Esophagus mucosa (tissue), 1 donor: ENCODE results near the gene ZNF92. TPM values are rescaled to one million over a fixed set of nuclear protein-coding genes. Genes with fewer than 3 reads are reported as not detected.
A peak's percentile ranks its signal among the peaks of the same experiment; 100 is the strongest.
"Not testable (repeated sequence)": the region's sequence is repeated elsewhere in the genome, so short reads cannot be mapped to it uniquely, and the experiment has no call there.

ENCODE experiments used
- ATAC-seq: fragments of 200-7000 bp; cut with Tn5 transposase; one replicate; pipeline ENCODE4 v1.9.1; 2020
- total RNA-seq: library from RNA; stranded (reverse); gene quantifications from one replicate; pipeline ENCODE4 v1.2.4, GENCODE V29; 2023
- donor health status: DM: yes; HTN: yes; CAD: no.

Gene ZNF92
- total RNA-seq, 1 donor from 2014 or later, result 5.6 TPM

DNA sequence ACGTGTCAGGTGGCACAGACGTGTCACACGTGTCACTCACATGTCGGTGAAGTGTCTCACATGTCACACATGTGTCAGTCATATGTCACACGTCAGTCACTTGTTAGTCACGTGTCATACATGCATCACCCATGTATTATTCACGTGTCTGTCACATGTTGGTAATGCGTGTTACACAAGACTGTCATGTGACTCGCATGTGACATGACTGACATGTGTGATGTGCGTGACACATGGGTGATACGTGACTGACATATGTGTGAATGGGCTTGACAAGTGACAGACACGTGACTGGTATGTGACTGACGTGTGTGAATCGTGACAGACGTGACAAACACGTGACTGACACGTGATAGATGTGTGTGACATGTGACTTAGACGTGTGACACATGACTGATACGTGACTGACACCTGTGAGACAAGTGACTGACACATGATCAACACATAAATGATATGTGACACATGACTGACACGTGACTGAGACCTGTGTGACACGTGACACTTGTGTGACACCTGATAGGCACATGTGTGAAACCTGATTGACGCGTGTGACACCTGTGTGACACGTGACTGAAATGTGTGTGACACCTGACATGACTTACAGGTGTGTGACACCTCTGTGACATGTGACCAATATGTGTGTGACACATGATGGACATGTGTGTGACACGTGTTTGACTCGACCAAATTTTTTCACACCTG, 56.1 kb downstream of the ZNF92 start:
- ATAC-seq, result no peak

DNA sequence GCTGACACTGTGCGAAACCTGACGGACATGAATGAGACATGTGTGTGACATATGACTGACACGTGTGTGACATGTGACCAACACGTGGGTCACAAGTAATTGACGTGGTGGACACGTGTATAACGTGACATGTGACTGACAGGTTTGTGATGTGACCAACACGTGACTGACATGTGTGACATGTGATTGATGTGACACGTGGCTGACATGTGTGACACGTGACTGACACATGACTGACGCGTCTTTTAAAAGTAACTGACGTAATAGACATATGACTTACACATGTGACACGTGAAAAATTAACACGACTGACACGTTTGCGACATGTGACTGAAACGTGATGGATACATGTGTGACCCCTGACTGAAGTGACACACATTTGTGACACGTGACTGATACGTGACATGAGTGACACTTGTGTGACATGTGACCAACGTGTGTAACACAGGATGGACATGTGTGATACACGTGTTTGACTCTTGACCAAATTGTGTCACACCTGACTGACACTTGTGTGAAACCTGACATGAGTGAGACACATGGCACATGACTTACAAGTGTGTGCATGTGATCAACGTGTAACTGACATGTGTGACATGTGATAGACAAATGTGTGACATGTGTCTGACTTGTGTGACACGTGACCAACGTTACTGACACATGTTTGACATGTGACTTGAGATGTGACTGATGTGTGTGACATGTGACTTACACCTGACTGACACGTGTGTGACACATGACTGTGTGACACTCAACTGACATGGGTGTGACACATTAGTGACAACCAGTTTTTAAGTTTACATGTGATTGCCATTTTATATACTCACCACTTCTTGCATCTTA, 56.9 kb downstream of the ZNF92 start:
- no peak for ATAC-seq

DNA sequence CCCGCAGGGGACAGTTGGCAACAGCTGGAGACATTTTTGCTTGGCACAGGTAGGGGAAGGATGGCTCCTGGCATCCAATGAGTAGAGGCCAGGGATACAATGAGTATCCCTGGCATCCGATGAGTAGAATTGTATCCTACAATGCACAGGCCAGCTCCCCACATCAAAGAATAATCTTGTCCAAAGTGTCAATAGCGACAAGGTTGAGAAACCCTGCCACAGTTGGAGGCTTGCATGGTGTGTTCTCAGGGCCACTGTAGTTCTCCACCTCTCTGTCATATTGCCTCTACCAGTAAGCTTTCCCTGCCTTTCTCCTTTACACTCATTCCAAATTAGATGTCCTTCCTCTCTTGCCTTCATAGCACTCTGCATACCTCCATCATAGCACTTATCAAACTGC, 60.7 kb downstream of the ZNF92 start:
- ATAC-seq, result no peak

DNA sequence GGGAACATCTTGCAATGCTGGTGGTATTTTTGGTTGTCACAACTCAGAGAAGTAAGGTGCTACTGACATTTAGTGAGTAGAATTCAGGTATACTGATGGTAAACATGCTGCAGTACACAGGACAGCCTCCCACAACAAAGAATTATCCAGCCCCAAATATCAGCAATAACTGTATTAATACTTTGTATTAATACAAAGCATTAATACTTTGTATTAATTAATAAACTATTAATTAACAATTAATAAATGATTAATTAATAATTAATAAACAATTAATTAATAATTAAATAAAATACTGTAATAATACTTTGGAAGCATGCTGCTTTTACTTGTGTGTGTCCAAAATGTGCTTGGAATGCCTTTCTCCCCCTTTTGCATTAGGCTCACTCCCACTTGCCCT, 62.5 kb downstream of the ZNF92 start:
- no peak for ATAC-seq

DNA sequence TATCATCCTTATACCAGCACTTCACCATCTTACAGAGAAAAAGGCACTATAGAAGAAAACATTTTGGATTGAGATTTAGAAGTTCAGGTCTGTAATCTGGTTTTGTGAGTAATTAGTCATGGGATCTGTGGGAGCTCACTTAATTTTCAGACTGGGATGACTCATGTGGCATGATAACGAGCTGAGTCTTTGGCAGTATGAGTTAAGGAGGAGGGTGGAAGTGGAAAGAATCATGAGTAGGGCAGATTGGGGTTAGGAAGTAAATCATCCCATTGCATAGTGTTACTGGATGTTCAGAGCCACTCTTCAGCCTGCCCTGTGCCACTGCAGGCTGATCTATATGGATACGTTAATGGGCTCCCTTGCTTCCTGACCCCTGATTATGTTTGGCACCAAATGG, 64.9 kb downstream of the ZNF92 start:
- ATAC-seq, result peak; percentile 95

DNA sequence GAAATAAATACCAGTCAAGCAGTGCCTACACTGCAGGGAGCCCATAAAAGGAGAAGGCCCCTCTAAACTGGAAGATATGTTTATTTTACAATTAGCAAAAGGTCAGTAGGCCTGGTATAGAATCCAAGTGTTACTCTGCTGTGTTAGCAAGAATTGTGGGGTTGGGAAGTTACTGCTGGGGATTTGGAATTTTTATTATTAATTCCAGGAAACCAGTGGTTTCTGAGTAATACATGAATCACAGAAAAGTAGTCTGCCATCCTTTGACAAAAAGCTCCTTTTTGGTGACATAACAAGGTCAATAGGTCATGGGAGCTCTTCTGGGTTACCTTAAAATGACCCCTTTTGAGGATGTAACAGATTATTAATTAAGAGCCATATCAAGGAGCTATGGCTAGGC, 67.4 kb downstream of the ZNF92 start:
- no peak for ATAC-seq

DNA sequence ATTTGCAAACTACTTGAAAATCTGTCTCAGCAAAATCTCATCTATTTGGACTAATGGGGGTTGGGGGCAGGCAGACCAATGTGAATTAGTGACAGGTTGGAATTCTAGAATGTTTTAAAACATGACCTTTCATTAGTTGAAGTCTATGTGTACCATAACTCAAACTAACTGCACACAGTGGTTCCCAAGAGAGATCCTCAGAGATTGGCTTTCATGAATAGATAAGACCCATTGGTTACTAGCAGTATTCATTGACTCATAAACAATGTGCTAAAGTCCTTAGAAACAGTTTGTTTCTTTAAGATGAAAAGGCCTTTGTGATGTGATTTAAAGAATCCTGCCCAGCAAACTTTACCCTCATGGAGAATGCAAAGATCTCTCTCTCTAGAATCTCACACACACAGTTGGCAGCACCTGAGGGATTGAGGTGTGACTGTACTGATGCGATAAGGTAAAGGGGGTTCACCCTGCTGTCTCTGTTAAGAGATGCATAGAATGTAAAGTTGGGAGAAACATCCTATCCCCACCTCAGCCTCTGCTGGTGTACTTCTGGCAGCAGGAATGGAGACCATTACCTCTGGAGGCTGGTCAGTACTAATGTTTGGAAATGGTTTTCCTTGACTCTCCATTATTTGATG, 70.7 kb downstream of the ZNF92 start:
- ATAC-seq, result no peak

DNA sequence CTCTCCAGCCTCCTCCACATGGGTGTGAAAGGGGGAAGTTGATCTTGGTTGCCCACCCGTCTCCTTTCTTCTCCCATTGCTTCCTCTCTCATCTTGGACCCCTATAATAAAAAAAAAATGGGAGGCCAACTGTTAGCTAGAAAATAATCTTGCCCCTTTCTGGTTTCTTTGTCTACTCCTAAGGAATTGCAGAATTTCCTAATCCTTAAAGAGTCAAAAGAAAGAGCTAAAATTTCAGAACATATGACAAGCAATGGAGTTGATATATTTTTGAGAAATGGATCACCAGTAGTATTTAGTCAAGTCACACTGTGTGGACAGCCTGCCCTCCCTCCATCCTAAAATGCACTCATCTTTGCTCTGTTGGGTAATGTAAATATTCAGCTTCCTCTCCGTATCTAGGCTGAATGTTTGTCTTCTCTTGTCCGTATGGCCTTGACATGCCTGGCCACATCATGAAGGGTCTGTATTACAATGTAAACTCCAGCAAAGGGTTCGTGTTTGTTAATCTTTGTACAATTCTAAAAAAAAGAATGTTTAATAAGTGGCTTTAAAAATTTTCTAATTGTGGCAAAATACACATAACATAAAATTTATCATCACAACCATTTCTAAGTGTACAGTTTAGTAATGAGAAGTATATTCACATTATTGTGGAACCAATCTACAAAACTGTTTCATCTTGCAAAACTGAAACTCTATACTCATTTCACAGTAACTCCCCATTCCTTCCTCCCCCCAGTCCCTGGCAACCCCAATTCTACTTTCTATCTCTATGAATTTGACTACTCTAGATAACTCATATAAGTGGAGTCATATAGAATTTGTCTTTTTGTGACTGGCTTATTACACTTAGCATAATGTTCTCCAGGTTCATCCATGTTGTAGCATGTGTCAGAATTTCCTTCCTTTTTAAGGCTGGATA, 71.5 kb downstream of the ZNF92 start:
- ATAC-seq, result no peak

DNA sequence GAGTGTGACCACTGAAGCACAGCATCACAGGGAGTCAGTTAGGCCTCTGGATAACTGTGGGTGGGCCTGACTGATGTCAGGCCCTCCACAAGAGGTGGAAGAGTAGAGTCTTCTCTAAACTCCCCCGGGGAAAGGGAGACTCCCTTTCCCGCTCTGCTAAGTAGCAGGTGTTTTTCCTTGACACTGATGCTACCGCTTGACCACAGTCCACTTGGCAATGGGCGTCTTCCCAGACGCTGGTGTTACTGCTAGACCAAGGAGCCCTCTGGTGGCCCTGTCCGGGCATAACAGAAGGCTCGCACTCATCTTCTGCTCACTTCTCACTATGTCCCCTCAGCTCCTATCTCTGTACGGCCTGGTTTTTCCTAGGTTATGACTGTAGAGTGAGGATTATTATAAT, 73.4 kb downstream of the ZNF92 start:
- ATAC-seq, result not testable (repeated sequence)

DNA sequence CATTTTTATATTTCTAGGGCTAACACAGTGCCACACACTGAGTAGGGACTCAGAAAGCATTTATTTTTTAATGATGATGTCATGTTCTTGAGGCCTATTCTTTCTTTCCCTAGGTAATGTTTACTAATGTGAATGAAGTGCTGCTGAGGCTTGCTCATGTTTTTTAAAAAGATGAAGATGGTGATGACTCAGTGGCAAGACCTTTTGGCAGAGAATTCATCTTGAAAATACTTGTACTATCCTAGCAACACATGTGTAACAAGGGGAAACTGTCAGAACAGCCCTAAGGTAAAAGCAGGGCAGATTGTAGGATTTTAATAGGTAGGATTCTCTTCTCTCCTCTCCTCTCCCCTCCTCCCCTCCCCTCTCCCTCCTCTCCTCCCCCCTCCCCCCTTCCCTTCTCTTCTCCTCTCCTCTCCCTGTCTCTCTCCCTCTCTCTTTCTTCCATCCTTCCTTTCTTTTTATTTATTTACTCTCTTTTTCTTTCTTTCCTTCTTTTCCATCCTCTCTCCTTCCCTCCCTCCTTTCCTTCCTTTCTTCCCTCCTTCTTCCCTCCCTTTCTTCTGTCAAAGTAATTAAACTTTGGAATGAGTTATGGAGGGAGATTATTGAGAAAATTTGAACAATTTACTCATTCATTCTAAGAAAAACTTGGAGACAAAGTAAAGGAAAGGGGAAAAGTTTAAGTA, 75.3 kb downstream of the ZNF92 start:
- ATAC-seq, result peak; percentile 87

DNA sequence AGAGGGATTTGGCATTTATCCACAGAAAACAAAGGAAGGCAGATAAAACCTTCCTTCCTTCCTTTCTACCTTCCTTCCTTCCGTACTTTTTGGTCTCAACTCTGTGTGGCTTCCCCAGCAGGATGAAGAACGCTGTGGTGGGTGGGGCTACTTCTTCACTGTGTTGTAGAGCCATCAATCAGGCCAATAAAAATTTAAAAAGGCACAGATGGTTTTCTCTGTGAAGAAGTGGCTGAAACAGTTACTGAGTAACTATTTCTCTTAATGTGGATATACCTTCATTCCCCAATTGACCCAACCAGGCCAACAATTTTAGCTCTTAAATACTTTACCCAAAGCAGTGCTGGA, 75.8 kb downstream of the ZNF92 start:
- no peak for ATAC-seq
